ENCODE data around the gene ING4. TPM values are rescaled to one million over a fixed set of nuclear protein-coding genes. Genes with fewer than 3 reads are reported as not detected.

Gene ING4
- total and polyA plus RNA-seq, 2 donors = 70.0 to 74.0 TPM

- no peak for DNase-seq (ENCODE audit: low read depth in 6 of 9, low spot score in 9 of 9)
- Histone ChIP-seq H3K27ac (ENCODE audit: low read depth in 1 of 2, low read length in 1 of 2) (no peak overlapping the region), H3K9me3 (ENCODE audit: control insufficient read depth in 2 of 2, insufficient read depth in 1 of 2, low read length in 1 of 2) (no peaks in the 10 kb centered on the region), H3K27me3 (ENCODE audit: control insufficient read depth in 2 of 2, insufficient read depth in 1 of 2, low read length in 1 of 2) (no peaks in the 10 kb centered on the region), H3K36me3 (ENCODE audit: control insufficient read depth in 2 of 2, insufficient read depth in 2 of 2, low read length in 1 of 2) (peaks cover 26 to 39% of the 10 kb centered on the region in 2 donors), H3K4me3 (ENCODE audit: low read length in 2 of 2) (no peak overlapping the region), H3K4me1 (ENCODE audit: control insufficient read depth in 2 of 2, insufficient read depth in 2 of 2, low read length in 2 of 2) (peaks cover 7 to 10% of the 10 kb centered on the region in 2 donors)
- WGBS = 98% methylated on average over 2 of the region's 2 CpGs
These were observed 2.0 kb upstream of the ING4 start for GRCh38 chr12:6664902-6665301.

DNA sequence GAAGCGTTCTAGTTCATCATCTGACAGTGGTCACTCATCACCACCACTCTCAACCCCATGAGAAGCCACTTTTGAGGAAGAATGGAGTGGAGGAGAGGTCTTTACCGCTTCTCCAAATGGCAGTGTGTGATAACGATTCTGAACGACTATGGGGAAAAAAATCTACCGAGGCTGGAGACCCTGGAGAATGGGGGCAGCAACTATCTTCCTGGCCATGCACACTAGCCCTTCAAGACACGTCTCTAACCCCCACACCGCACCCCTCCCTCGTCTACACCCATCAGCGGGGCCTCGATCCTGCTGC lies 365 bp downstream of the ING4 start:
- DNase-seq (ENCODE audit: low read depth in 6 of 9, low spot score in 9 of 9) = no peak
- Histone ChIP-seq H3K27ac (ENCODE audit: low read depth in 1 of 2, low read length in 1 of 2) (peak overlapping the region; percentile 68 to 72), H3K4me3 (ENCODE audit: low read length in 2 of 2) (peak overlapping the region; percentile 77 to 80), H3K9me3 (ENCODE audit: control insufficient read depth in 2 of 2, insufficient read depth in 1 of 2, low read length in 1 of 2) (no peaks in the 10 kb centered on the region), H3K4me1 (ENCODE audit: control insufficient read depth in 2 of 2, insufficient read depth in 2 of 2, low read length in 2 of 2) (peaks cover 7 to 10% of the 10 kb centered on the region in 2 donors), H3K27me3 (ENCODE audit: control insufficient read depth in 2 of 2, insufficient read depth in 1 of 2, low read length in 1 of 2) (no peaks in the 10 kb centered on the region), H3K36me3 (ENCODE audit: control insufficient read depth in 2 of 2, insufficient read depth in 2 of 2, low read length in 1 of 2) (peaks cover 9 to 25% of the 10 kb centered on the region in 2 donors)
- WGBS = 2% methylated on average over 10 of the region's 10 CpGs

GRCh38 chr12:6653987-6654386 lies 8.9 kb downstream of the ING4 start:
- WGBS = 98% methylated on average over 5 of the region's 5 CpGs
- Histone ChIP-seq H3K4me3 (ENCODE audit: low read length in 2 of 2) (no peak overlapping the region), H3K36me3 (ENCODE audit: control insufficient read depth in 2 of 2, insufficient read depth in 2 of 2, low read length in 1 of 2) (peaks cover 57 to 79% of the 10 kb centered on the region in 2 donors), H3K27ac (ENCODE audit: low read depth in 1 of 2, low read length in 1 of 2) (no peak overlapping the region), H3K9me3 (ENCODE audit: control insufficient read depth in 2 of 2, insufficient read depth in 1 of 2, low read length in 1 of 2) (no peaks in the 10 kb centered on the region), H3K27me3 (ENCODE audit: control insufficient read depth in 2 of 2, insufficient read depth in 1 of 2, low read length in 1 of 2) (no peaks in the 10 kb centered on the region), H3K4me1 (ENCODE audit: control insufficient read depth in 2 of 2, insufficient read depth in 2 of 2, low read length in 2 of 2) (no peaks in the 10 kb centered on the region)
- DNase-seq (ENCODE audit: low read depth in 6 of 9, low spot score in 9 of 9) = no peak

DNA sequence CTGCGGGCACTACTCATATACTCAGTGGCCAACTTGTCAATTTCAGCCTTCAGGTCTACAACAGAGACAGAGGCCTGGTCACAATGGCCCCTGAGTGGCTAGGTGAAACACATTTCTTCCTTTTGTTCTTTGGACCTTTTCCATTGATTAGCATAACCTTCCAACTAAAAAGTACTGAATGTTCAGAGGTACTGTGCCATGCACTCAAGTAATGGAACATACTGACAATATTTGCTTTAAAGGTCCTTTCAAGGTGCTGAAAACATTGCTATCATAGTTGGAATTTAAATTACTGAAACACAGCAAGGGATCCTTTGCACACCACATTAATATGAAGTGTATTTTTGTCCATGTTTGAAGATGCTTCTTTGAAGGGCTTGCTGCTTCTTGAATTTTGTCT lies 9.6 kb downstream of the ING4 start:
- peaks cover 61 to 77% of the 10 kb centered on the region in 2 donors for H3K36me3 ChIP-seq (ENCODE audit: control insufficient read depth in 2 of 2, insufficient read depth in 2 of 2, low read length in 1 of 2)
- H3K27me3 ChIP-seq (ENCODE audit: control insufficient read depth in 2 of 2, insufficient read depth in 1 of 2, low read length in 1 of 2) = no peaks in the 10 kb centered on the region
- H3K27ac ChIP-seq (ENCODE audit: low read depth in 1 of 2, low read length in 1 of 2) = no peak overlapping the region
- DNase-seq (ENCODE audit: low read depth in 6 of 9, low spot score in 9 of 9) = no peak
- H3K9me3 ChIP-seq (ENCODE audit: control insufficient read depth in 2 of 2, insufficient read depth in 1 of 2, low read length in 1 of 2) = no peaks in the 10 kb centered on the region
- H3K4me1 ChIP-seq (ENCODE audit: control insufficient read depth in 2 of 2, insufficient read depth in 2 of 2, low read length in 2 of 2) = no peaks in the 10 kb centered on the region
- 100% methylated on average over 1 of the region's 1 CpG for WGBS
- no peak overlapping the region for H3K4me3 ChIP-seq (ENCODE audit: low read length in 2 of 2)

GRCh38 chr12:6652391-6652790 lies 10.5 kb downstream of the ING4 start:
- Histone ChIP-seq H3K27ac (ENCODE audit: low read depth in 1 of 2, low read length in 1 of 2) (no peak overlapping the region), H3K36me3 (ENCODE audit: control insufficient read depth in 2 of 2, insufficient read depth in 2 of 2, low read length in 1 of 2) (peaks cover 61 to 79% of the 10 kb centered on the region in 2 donors), H3K9me3 (ENCODE audit: control insufficient read depth in 2 of 2, insufficient read depth in 1 of 2, low read length in 1 of 2) (no peaks in the 10 kb centered on the region), H3K4me3 (ENCODE audit: low read length in 2 of 2) (no peak overlapping the region), H3K4me1 (ENCODE audit: control insufficient read depth in 2 of 2, insufficient read depth in 2 of 2, low read length in 2 of 2) (no peaks in the 10 kb centered on the region), H3K27me3 (ENCODE audit: control insufficient read depth in 2 of 2, insufficient read depth in 1 of 2, low read length in 1 of 2) (no peaks in the 10 kb centered on the region)
- DNase-seq (ENCODE audit: low read depth in 6 of 9, low spot score in 9 of 9) = no peak
- 98% methylated on average over 12 of the region's 12 CpGs for WGBS

GRCh38 chr12:6650832-6651231 lies 12.1 kb downstream of the ING4 start:
- WGBS = 97% methylated on average over 8 of the region's 8 CpGs
- Histone ChIP-seq H3K9me3 (ENCODE audit: control insufficient read depth in 2 of 2, insufficient read depth in 1 of 2, low read length in 1 of 2) (peaks cover 0 to 5% of the 10 kb centered on the region in 2 donors), H3K27me3 (ENCODE audit: control insufficient read depth in 2 of 2, insufficient read depth in 1 of 2, low read length in 1 of 2) (peaks cover 0 to 3% of the 10 kb centered on the region in 2 donors), H3K4me3 (ENCODE audit: low read length in 2 of 2) (no peak overlapping the region), H3K36me3 (ENCODE audit: control insufficient read depth in 2 of 2, insufficient read depth in 2 of 2, low read length in 1 of 2) (peaks cover 52 to 65% of the 10 kb centered on the region in 2 donors), H3K4me1 (ENCODE audit: control insufficient read depth in 2 of 2, insufficient read depth in 2 of 2, low read length in 2 of 2) (peaks cover 0 to 6% of the 10 kb centered on the region in 2 donors), H3K27ac (ENCODE audit: low read depth in 1 of 2, low read length in 1 of 2) (no peak overlapping the region)
- no peak for DNase-seq (ENCODE audit: low read depth in 6 of 9, low spot score in 9 of 9)

GRCh38 chr12:6647083-6647604 lies 15.8 kb downstream of the ING4 start, which contains the start of gene ACRBP:
Gene ACRBP, minus strand, starts transcription at chr12:6647432. Its CDS starts 66 bp downstream, at chr12:6647366.
- DNase-seq (ENCODE audit: low read depth in 6 of 9, low spot score in 9 of 9) = peak in 2 of 9 donors; percentile 37 to 57
- Histone ChIP-seq H3K9me3 (ENCODE audit: control insufficient read depth in 2 of 2, insufficient read depth in 1 of 2, low read length in 1 of 2) (peaks cover 0 to 14% of the 10 kb centered on the region in 2 donors), H3K36me3 (ENCODE audit: control insufficient read depth in 2 of 2, insufficient read depth in 2 of 2, low read length in 1 of 2) (peaks cover 33% of the 10 kb centered on the region in 2 donors), H3K4me3 (ENCODE audit: low read length in 2 of 2) (peak within 1 kb of the TSS; percentile 37 to 42), H3K27me3 (ENCODE audit: control insufficient read depth in 2 of 2, insufficient read depth in 1 of 2, low read length in 1 of 2) (peaks cover 0 to 3% of the 10 kb centered on the region in 2 donors), H3K27ac (ENCODE audit: low read depth in 1 of 2, low read length in 1 of 2) (peak within 1 kb of the TSS in 1 of 2 donors; percentile 2), H3K4me1 (ENCODE audit: control insufficient read depth in 2 of 2, insufficient read depth in 2 of 2, low read length in 2 of 2) (peaks cover 2 to 28% of the 10 kb centered on the region in 2 donors)
- WGBS = 7% methylated on average over 38 of the region's 38 CpGs

GRCh38 chr12:6646276-6647082 lies 16.4 kb downstream of the ING4 start:
- Histone ChIP-seq H3K36me3 (ENCODE audit: control insufficient read depth in 2 of 2, insufficient read depth in 2 of 2, low read length in 1 of 2) (peaks cover 26 to 27% of the 10 kb centered on the region in 2 donors), H3K9me3 (ENCODE audit: control insufficient read depth in 2 of 2, insufficient read depth in 1 of 2, low read length in 1 of 2) (peaks cover 0 to 14% of the 10 kb centered on the region in 2 donors), H3K4me3 (ENCODE audit: low read length in 2 of 2) (peak overlapping the region; percentile 37 to 42), H3K4me1 (ENCODE audit: control insufficient read depth in 2 of 2, insufficient read depth in 2 of 2, low read length in 2 of 2) (peaks cover 2 to 28% of the 10 kb centered on the region in 2 donors), H3K27ac (ENCODE audit: low read depth in 1 of 2, low read length in 1 of 2) (no peak overlapping the region), H3K27me3 (ENCODE audit: control insufficient read depth in 2 of 2, insufficient read depth in 1 of 2, low read length in 1 of 2) (peaks cover 0 to 3% of the 10 kb centered on the region in 2 donors)
- 70% methylated on average over 28 of the region's 28 CpGs for WGBS
- no peak for DNase-seq (ENCODE audit: low read depth in 6 of 9, low spot score in 9 of 9)

DNA sequence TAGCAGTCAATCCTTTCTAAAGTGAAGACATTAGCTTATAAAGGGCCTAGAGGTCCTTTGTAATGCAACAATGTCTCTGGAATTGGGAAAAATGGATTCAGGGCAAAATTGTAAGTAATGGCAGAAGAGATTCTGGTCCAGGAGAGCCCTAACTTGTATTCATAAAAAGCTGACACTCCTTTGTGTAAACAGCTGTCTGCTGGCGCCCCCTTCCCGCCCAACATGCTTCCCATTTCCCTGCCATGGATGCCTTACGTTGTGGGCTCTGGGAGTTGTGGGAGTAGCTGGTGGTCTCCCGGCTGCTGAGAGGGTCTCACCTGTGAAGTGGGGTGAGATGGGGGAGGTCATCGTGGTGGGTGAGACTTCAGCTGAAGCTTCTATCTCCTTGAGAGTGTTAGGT lies 18.0 kb downstream of the ING4 start:
- Histone ChIP-seq H3K4me1 (ENCODE audit: control insufficient read depth in 2 of 2, insufficient read depth in 2 of 2, low read length in 2 of 2) (peaks cover 2 to 33% of the 10 kb centered on the region in 2 donors), H3K9me3 (ENCODE audit: control insufficient read depth in 2 of 2, insufficient read depth in 1 of 2, low read length in 1 of 2) (peaks cover 0 to 14% of the 10 kb centered on the region in 2 donors), H3K27ac (ENCODE audit: low read depth in 1 of 2, low read length in 1 of 2) (peak overlapping the region in 1 of 2 donors; percentile 61), H3K36me3 (ENCODE audit: control insufficient read depth in 2 of 2, insufficient read depth in 2 of 2, low read length in 1 of 2) (peaks cover 11 to 12% of the 10 kb centered on the region in 2 donors), H3K27me3 (ENCODE audit: control insufficient read depth in 2 of 2, insufficient read depth in 1 of 2, low read length in 1 of 2) (peaks cover 0 to 3% of the 10 kb centered on the region in 2 donors), H3K4me3 (ENCODE audit: low read length in 2 of 2) (no peak overlapping the region)
- WGBS = 86% methylated on average over 5 of the region's 5 CpGs
- DNase-seq (ENCODE audit: low read depth in 6 of 9, low spot score in 9 of 9) = no peak
